ENCODE data around the gene TRNT1.

TRNT1 gene

DNA sequence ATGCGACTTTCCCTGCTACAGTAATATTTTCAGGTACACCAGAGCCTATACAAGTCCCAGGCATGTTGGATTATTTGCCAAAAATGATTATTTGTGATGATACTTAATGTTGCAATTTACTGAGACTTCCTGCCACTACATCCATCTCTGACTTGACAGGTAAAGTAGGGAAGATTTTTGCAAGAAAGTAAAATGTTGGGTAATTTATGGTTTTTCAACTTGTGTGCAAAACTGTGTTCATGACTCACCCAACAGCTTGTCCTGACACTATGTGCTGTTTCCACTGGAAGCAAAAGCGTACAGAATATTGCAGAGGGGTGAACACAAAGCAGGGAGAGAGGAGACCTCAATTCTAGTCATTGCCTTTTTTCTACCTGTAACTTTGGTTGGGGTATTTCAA is 58.1 kb downstream of the TRNT1 start:
- H4K5ac ChIP-seq (ENCODE audit: low read length), result no peak overlapping the region
- H3K23ac ChIP-seq (ENCODE audit: low read length), result no peak overlapping the region
- H2BK120ac ChIP-seq (ENCODE audit: low read depth, low read length), result no peak overlapping the region
- H4K8ac ChIP-seq (ENCODE audit: low read depth, low read length), result no peak overlapping the region
- H3K56ac ChIP-seq (ENCODE audit: low read length), result no peak overlapping the region
- H3K4me2 ChIP-seq (ENCODE audit: low read length), result no peak overlapping the region
- no peaks in the 10 kb centered on the region for H3K27me3 ChIP-seq (ENCODE audit: insufficient read depth, low read length, poor library complexity)
- H2BK15ac ChIP-seq (replicated peaks; ENCODE audit: low read depth), result no peak overlapping the region
- H3K27ac ChIP-seq (ENCODE audit: low read depth, low read length), result no peak overlapping the region
- no peak overlapping the region for H3K4ac ChIP-seq (ENCODE audit: low read depth, low read length)
- no peak for DNase-seq
- no peaks in the 10 kb centered on the region for H3K79me2 ChIP-seq (ENCODE audit: control insufficient read depth, insufficient read depth, low read length)
- no peaks in the 10 kb centered on the region for H3K36me3 ChIP-seq (ENCODE audit: control insufficient read depth, insufficient read depth, low read length)
- no peaks in the 10 kb centered on the region for H3K79me1 ChIP-seq (ENCODE audit: low read length)
- no peak overlapping the region for H2AK5ac ChIP-seq (ENCODE audit: low read length)
- no peak overlapping the region for H2BK5ac ChIP-seq (ENCODE audit: low read length)
- H3K4me3 ChIP-seq (ENCODE audit: low read length), result no peak overlapping the region
- no CpG with 5 or more reads among the region's 2 CpGs for WGBS (ENCODE audit: extremely low coverage, insufficient coverage, low lambda C conversion rate)
- H3K9ac ChIP-seq (ENCODE audit: low read length), result no peak overlapping the region
- H3K18ac ChIP-seq (ENCODE audit: low read length), result no peak overlapping the region
- peaks cover 4% of the 10 kb centered on the region for H3K4me1 ChIP-seq (ENCODE audit: control insufficient read depth, low read depth, low read length)

DNA sequence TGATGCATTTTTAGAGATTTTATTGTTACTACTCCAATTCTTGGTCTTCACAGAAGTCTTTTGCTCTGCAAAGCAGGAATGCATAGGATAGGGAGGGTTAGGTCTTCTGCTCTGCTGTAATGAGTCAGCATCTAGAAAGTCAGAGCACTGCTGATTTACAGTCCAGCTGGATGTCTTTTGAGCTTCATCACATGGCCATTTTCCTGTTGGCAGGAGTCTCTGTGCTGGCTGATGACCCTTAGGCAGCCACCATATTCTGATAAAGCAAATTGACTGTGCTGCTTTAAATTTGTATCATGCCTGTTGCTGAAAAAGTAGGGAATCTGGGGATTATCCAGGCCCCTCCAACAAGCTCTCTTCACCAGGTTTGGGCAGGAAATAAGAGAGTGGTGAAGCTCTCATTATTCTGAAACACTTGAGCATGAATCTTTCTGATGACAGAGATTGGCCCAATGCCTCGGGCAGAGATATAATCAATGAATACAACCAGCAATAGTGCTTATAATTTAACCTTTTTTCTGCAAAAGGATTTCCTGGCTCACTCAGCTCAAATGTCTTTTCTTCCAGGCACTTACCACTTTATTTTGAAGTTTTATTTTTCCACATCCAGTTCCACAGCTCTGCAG is 62.5 kb downstream of the TRNT1 start:
- Histone ChIP-seq H3K27me3 (ENCODE audit: insufficient read depth, low read length, poor library complexity) (no peaks in the 10 kb centered on the region), H3K79me1 (ENCODE audit: low read length) (no peaks in the 10 kb centered on the region), H3K56ac (ENCODE audit: low read length) (no peak overlapping the region), H2AK5ac (ENCODE audit: low read length) (no peak overlapping the region), H2BK15ac (replicated peaks; ENCODE audit: low read depth) (no peak overlapping the region), H3K27ac (ENCODE audit: low read depth, low read length) (no peak overlapping the region), H2BK120ac (ENCODE audit: low read depth, low read length) (no peak overlapping the region), H3K9ac (ENCODE audit: low read length) (no peak overlapping the region), H3K79me2 (ENCODE audit: control insufficient read depth, insufficient read depth, low read length) (no peaks in the 10 kb centered on the region), H3K4ac (ENCODE audit: low read depth, low read length) (no peak overlapping the region), H3K18ac (ENCODE audit: low read length) (no peak overlapping the region), H3K36me3 (ENCODE audit: control insufficient read depth, insufficient read depth, low read length) (no peaks in the 10 kb centered on the region), H3K4me1 (ENCODE audit: control insufficient read depth, low read depth, low read length) (peaks cover 9% of the 10 kb centered on the region), H4K5ac (ENCODE audit: low read length) (no peak overlapping the region), H3K23ac (ENCODE audit: low read length) (no peak overlapping the region), H3K4me3 (ENCODE audit: low read length) (no peak overlapping the region), H2BK5ac (ENCODE audit: low read length) (no peak overlapping the region), H4K8ac (ENCODE audit: low read depth, low read length) (no peak overlapping the region), H3K4me2 (ENCODE audit: low read length) (no peak overlapping the region)
- DNase-seq, result no peak
- no CpG with 5 or more reads among the region's 1 CpG for WGBS (ENCODE audit: extremely low coverage, insufficient coverage, low lambda C conversion rate)

GRCh38 chr3:3189961-3190360 is 63.2 kb downstream of the TRNT1 start:
- no peak overlapping the region for H3K27ac ChIP-seq (ENCODE audit: low read depth, low read length)
- H2BK5ac ChIP-seq (ENCODE audit: low read length), result no peak overlapping the region
- no peak overlapping the region for H3K9ac ChIP-seq (ENCODE audit: low read length)
- H2BK120ac ChIP-seq (ENCODE audit: low read depth, low read length), result no peak overlapping the region
- H3K18ac ChIP-seq (ENCODE audit: low read length), result no peak overlapping the region
- H3K56ac ChIP-seq (ENCODE audit: low read length), result no peak overlapping the region
- H3K4ac ChIP-seq (ENCODE audit: low read depth, low read length), result no peak overlapping the region
- no peak overlapping the region for H3K23ac ChIP-seq (ENCODE audit: low read length)
- H4K8ac ChIP-seq (ENCODE audit: low read depth, low read length), result no peak overlapping the region
- H3K4me3 ChIP-seq (ENCODE audit: low read length), result no peak overlapping the region
- peak; percentile 93 for DNase-seq
- WGBS (ENCODE audit: extremely low coverage, insufficient coverage, low lambda C conversion rate), result no CpG with 5 or more reads among the region's 1 CpG
- no peaks in the 10 kb centered on the region for H3K79me1 ChIP-seq (ENCODE audit: low read length)
- no peaks in the 10 kb centered on the region for H3K27me3 ChIP-seq (ENCODE audit: insufficient read depth, low read length, poor library complexity)
- H3K4me2 ChIP-seq (ENCODE audit: low read length), result no peak overlapping the region
- no peak overlapping the region for H2BK15ac ChIP-seq (replicated peaks; ENCODE audit: low read depth)
- H2AK5ac ChIP-seq (ENCODE audit: low read length), result no peak overlapping the region
- peaks cover 9% of the 10 kb centered on the region for H3K4me1 ChIP-seq (ENCODE audit: control insufficient read depth, low read depth, low read length)
- H4K5ac ChIP-seq (ENCODE audit: low read length), result no peak overlapping the region
- H3K36me3 ChIP-seq (ENCODE audit: control insufficient read depth, insufficient read depth, low read length), result no peaks in the 10 kb centered on the region
- H3K79me2 ChIP-seq (ENCODE audit: control insufficient read depth, insufficient read depth, low read length), result no peaks in the 10 kb centered on the region

GRCh38 chr3:3191675-3192285 is 65.0 kb downstream of the TRNT1 start:
- H3K4me3 ChIP-seq (ENCODE audit: low read length), result no peak overlapping the region
- no peak overlapping the region for H3K23ac ChIP-seq (ENCODE audit: low read length)
- no CpG with 5 or more reads among the region's 4 CpGs for WGBS (ENCODE audit: extremely low coverage, insufficient coverage, low lambda C conversion rate)
- H3K9ac ChIP-seq (ENCODE audit: low read length), result no peak overlapping the region
- no peak overlapping the region for H2BK120ac ChIP-seq (ENCODE audit: low read depth, low read length)
- H3K56ac ChIP-seq (ENCODE audit: low read length), result no peak overlapping the region
- peaks cover 9% of the 10 kb centered on the region for H3K4me1 ChIP-seq (ENCODE audit: control insufficient read depth, low read depth, low read length)
- no peak overlapping the region for H2BK5ac ChIP-seq (ENCODE audit: low read length)
- H2AK5ac ChIP-seq (ENCODE audit: low read length), result no peak overlapping the region
- H3K27ac ChIP-seq (ENCODE audit: low read depth, low read length), result no peak overlapping the region
- H3K4me2 ChIP-seq (ENCODE audit: low read length), result no peak overlapping the region
- H3K4ac ChIP-seq (ENCODE audit: low read depth, low read length), result no peak overlapping the region
- peak; percentile 91 for DNase-seq
- no peaks in the 10 kb centered on the region for H3K27me3 ChIP-seq (ENCODE audit: insufficient read depth, low read length, poor library complexity)
- H3K18ac ChIP-seq (ENCODE audit: low read length), result no peak overlapping the region
- H2BK15ac ChIP-seq (replicated peaks; ENCODE audit: low read depth), result no peak overlapping the region
- H4K5ac ChIP-seq (ENCODE audit: low read length), result no peak overlapping the region
- H3K79me1 ChIP-seq (ENCODE audit: low read length), result no peaks in the 10 kb centered on the region
- H3K36me3 ChIP-seq (ENCODE audit: control insufficient read depth, insufficient read depth, low read length), result no peaks in the 10 kb centered on the region
- no peak overlapping the region for H4K8ac ChIP-seq (ENCODE audit: low read depth, low read length)
- H3K79me2 ChIP-seq (ENCODE audit: control insufficient read depth, insufficient read depth, low read length), result no peaks in the 10 kb centered on the region

GRCh38 chr3:3192286-3192675 is 65.5 kb downstream of the TRNT1 start:
- H3K56ac ChIP-seq (ENCODE audit: low read length), result no peak overlapping the region
- H2BK15ac ChIP-seq (replicated peaks; ENCODE audit: low read depth), result no peak overlapping the region
- no peaks in the 10 kb centered on the region for H3K79me1 ChIP-seq (ENCODE audit: low read length)
- no peak overlapping the region for H2BK5ac ChIP-seq (ENCODE audit: low read length)
- H3K79me2 ChIP-seq (ENCODE audit: control insufficient read depth, insufficient read depth, low read length), result no peaks in the 10 kb centered on the region
- H3K23ac ChIP-seq (ENCODE audit: low read length), result no peak overlapping the region
- no peaks in the 10 kb centered on the region for H3K27me3 ChIP-seq (ENCODE audit: insufficient read depth, low read length, poor library complexity)
- DNase-seq, result peak; percentile 59
- H3K4ac ChIP-seq (ENCODE audit: low read depth, low read length), result no peak overlapping the region
- no peak overlapping the region for H3K4me3 ChIP-seq (ENCODE audit: low read length)
- no peak overlapping the region for H2BK120ac ChIP-seq (ENCODE audit: low read depth, low read length)
- no peak overlapping the region for H2AK5ac ChIP-seq (ENCODE audit: low read length)
- WGBS (ENCODE audit: extremely low coverage, insufficient coverage, low lambda C conversion rate), result no CpG with 5 or more reads among the region's 2 CpGs
- H3K18ac ChIP-seq (ENCODE audit: low read length), result no peak overlapping the region
- no peak overlapping the region for H3K9ac ChIP-seq (ENCODE audit: low read length)
- no peak overlapping the region for H3K4me2 ChIP-seq (ENCODE audit: low read length)
- H3K4me1 ChIP-seq (ENCODE audit: control insufficient read depth, low read depth, low read length), result peaks cover 9% of the 10 kb centered on the region
- no peaks in the 10 kb centered on the region for H3K36me3 ChIP-seq (ENCODE audit: control insufficient read depth, insufficient read depth, low read length)
- no peak overlapping the region for H4K8ac ChIP-seq (ENCODE audit: low read depth, low read length)
- H4K5ac ChIP-seq (ENCODE audit: low read length), result no peak overlapping the region
- no peak overlapping the region for H3K27ac ChIP-seq (ENCODE audit: low read depth, low read length)

DNA sequence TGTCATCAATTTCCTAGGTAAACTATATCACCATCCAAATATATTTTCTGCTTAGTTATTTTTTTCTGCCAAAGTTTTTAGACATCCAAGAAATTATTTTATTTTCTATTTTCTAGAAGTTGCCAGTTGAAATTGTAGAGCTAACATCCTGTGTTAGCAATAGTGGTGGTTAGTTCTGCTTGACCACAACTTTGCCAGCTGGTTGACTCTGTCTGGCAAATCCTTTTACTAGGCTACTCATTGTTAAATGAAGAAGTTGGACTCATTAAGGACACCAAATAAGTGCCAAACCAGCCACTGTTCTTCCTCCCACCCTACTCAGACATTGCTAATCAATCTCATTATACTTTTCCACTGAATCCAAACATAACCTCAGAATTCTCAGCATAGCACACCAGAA is 68.1 kb downstream of the TRNT1 start:
- Histone ChIP-seq H3K56ac (ENCODE audit: low read length) (no peak overlapping the region), H3K36me3 (ENCODE audit: control insufficient read depth, insufficient read depth, low read length) (no peaks in the 10 kb centered on the region), H2AK5ac (ENCODE audit: low read length) (no peak overlapping the region), H3K4ac (ENCODE audit: low read depth, low read length) (no peak overlapping the region), H3K9ac (ENCODE audit: low read length) (no peak overlapping the region), H2BK120ac (ENCODE audit: low read depth, low read length) (no peak overlapping the region), H3K18ac (ENCODE audit: low read length) (no peak overlapping the region), H3K79me1 (ENCODE audit: low read length) (no peaks in the 10 kb centered on the region), H2BK5ac (ENCODE audit: low read length) (no peak overlapping the region), H3K4me1 (ENCODE audit: control insufficient read depth, low read depth, low read length) (peaks cover 5% of the 10 kb centered on the region), H3K27ac (ENCODE audit: low read depth, low read length) (no peak overlapping the region), H3K27me3 (ENCODE audit: insufficient read depth, low read length, poor library complexity) (no peaks in the 10 kb centered on the region), H3K4me2 (ENCODE audit: low read length) (no peak overlapping the region), H2BK15ac (replicated peaks; ENCODE audit: low read depth) (no peak overlapping the region), H3K4me3 (ENCODE audit: low read length) (no peak overlapping the region), H3K79me2 (ENCODE audit: control insufficient read depth, insufficient read depth, low read length) (no peaks in the 10 kb centered on the region), H4K5ac (ENCODE audit: low read length) (no peak overlapping the region), H3K23ac (ENCODE audit: low read length) (no peak overlapping the region), H4K8ac (ENCODE audit: low read depth, low read length) (no peak overlapping the region)
- DNase-seq, result no peak

All from mesendoderm (in vitro differentiated cells).